Right lobe of liver (tissue), 4 donors: ENCODE results near the gene MAST4.

ENCODE experiments used
- CTCF ChIP-seq, 4 donors: fragments of 200-600 bp in 3 of 4; fragments of 450-650 bp in 1 of 4; IDR thresholded peaks; one replicate each; pipeline versions ENCODE4 v1.5.1 to v1.8.0; 2016 to 2022; ENCODE audit warnings: antibody characterized with exemption in 4 of 4, mild to moderate bottlenecking in 2 of 4
- POLR2A ChIP-seq: fragments of 450-650 bp; IDR thresholded peaks from one replicate; pipeline ENCODE4 v1.6.1; 2017; ENCODE audit warnings: antibody characterized with exemption, mild to moderate bottlenecking
- donor health status: DM: no; HTN: no; CAD: no.
- donor health status: DM: no; HTN: no; CAD: no.
- donor health status: DM: no; HTN: yes; CAD: no.

GRCh38 chr5:66821688-66822429, 225.7 kb downstream of the MAST4 start:
- TF ChIP-seq CTCF (IDR thresholded peaks at IDR 0.05) (no peak), POLR2A (no peak)
